Right renal cortex interstitium (tissue), 3 donors: ENCODE data around the gene NABP1. TPM values are rescaled to one million over a fixed set of nuclear protein-coding genes. Genes with fewer than 3 reads are reported as not detected.
A peak's percentile ranks its signal among the peaks of the same experiment; 100 is the strongest.

Experiments used
- DNase-seq, 3 donors: peaks; one replicate each; pipeline ENCODE4 v3.0.0-alpha.2; 2013; ENCODE audit warnings: low read depth in 3 of 3, low spot score in 2 of 3
- polyA plus RNA-seq, 3 donors: library from polyadenylated mRNA; unstranded; fragments of 120-200 nt; gene quantifications; one replicate each; pipeline ENCODE4 v1.2.1, GENCODE V29; 2013; ENCODE audit not compliant: insufficient read length in 3 of 3

The NABP1 gene
- polyA plus RNA-seq, 3 donors, result 28.8 to 39.6 (median 39.5) TPM

- DNase-seq, result no peak
Measured at GRCh38 chr2:191678437-191679100, 633 bp downstream of the NABP1 start.

- DNase-seq, result no peak
Measured at GRCh38 chr2:191679818-191680600, 2.1 kb downstream of the NABP1 start.

- no peak for DNase-seq
Measured at GRCh38 chr2:191680639-191681038, 2.7 kb downstream of the NABP1 start.

- DNase-seq, result no peak
Measured at GRCh38 chr2:191682126-191682525, 4.2 kb downstream of the NABP1 start.

- no peak for DNase-seq
Measured at GRCh38 chr2:191686066-191686465, 8.1 kb downstream of the NABP1 start.

- DNase-seq, result no peak
Measured at GRCh38 chr2:191686729-191687128, 8.8 kb downstream of the NABP1 start.

- DNase-seq, result no peak
Measured at GRCh38 chr2:191687867-191688266, 9.9 kb downstream of the NABP1 start.

- DNase-seq, result no peak
Measured at GRCh38 chr2:191688934-191689695, 11.2 kb downstream of the NABP1 start.

- DNase-seq, result no peak
Measured at GRCh38 chr2:191690327-191690726, 12.4 kb downstream of the NABP1 start.

GRCh38 chr2:191691016-191691735, 13.2 kb downstream of the NABP1 start:
- peak in 1 of 3 donors; percentile 53 for DNase-seq

GRCh38 chr2:191691898-191692297, 14.0 kb downstream of the NABP1 start:
- no peak for DNase-seq

GRCh38 chr2:191692502-191693115, 14.7 kb downstream of the NABP1 start:
- DNase-seq, result no peak

GRCh38 chr2:191693166-191693565, 15.2 kb downstream of the NABP1 start:
- DNase-seq, result no peak

- DNase-seq, result no peak
Measured at GRCh38 chr2:191693778-191694177, 15.8 kb downstream of the NABP1 start.

- DNase-seq, result no peak
Measured at GRCh38 chr2:191696001-191696400, 18.1 kb downstream of the NABP1 start.

GRCh38 chr2:191696966-191697365, 19.0 kb downstream of the NABP1 start:
- no peak for DNase-seq

- no peak for DNase-seq
Measured at GRCh38 chr2:191697870-191698269, 19.9 kb downstream of the NABP1 start.

GRCh38 chr2:191699341-191699945, 21.5 kb downstream of the NABP1 start:
- DNase-seq, result no peak

GRCh38 chr2:191701029-191701428, 23.1 kb downstream of the NABP1 start:
- no peak for DNase-seq

GRCh38 chr2:191701696-191702095, 23.8 kb downstream of the NABP1 start:
- DNase-seq, result no peak
